ENCODE data around the gene DCK. TPM values are rescaled to one million over a fixed set of nuclear protein-coding genes. Genes with fewer than 3 reads are reported as not detected.

DCK gene
- total and polyA plus RNA-seq, 2 of the 4 experiments (the other 2 are of a cell fraction), result 7.0 to 8.9 TPM

DNA sequence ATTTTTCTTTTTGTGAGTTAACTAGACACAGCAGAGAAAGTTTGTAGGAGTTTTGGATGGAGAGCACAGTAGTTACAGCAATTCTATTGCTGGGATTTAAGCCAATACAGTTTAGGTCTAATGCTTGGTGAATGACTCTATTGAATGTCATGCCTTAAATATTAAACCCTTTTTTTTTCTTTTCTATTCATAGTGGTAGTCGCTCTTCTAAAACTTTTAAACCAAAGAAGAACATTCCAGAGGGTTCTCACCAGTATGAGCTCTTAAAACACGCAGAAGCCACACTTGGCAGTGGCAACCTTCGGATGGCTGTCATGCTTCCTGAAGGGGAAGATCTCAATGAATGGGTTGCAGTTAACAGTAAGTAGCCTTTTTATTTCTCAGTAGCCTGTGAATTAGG is 34.8 kb upstream of the DCK start:
- Histone ChIP-seq H4K91ac (ENCODE audit: insufficient read depth, low read depth, low read length) (no peak overlapping the region), H3K14ac (replicated peaks; ENCODE audit: low read depth, low read length) (peak overlapping the region; percentile 11; the same call in 1 of the 2 replicates), H3K27ac (ENCODE audit: insufficient read depth, low read length) (0 out of 2 replicates have a peak overlapping the region, but pooled peaks have one; percentile 15), H3K4ac (ENCODE audit: low read depth, low read length) (peak overlapping the region; percentile 39), H2AK5ac (ENCODE audit: low read depth, low read length) (no peak overlapping the region), H3K56ac (ENCODE audit: extremely low read depth, insufficient read depth, low read length) (no peak overlapping the region), H4K20me1 (ENCODE audit: insufficient read depth, low read length) (peaks cover 6% of the 10 kb centered on the region; the same call in 1 of the 2 replicates), H4K5ac (ENCODE audit: low read depth, low read length) (no peak overlapping the region), H3K36me3 (ENCODE audit: control insufficient read depth, insufficient read depth, low read length) (peaks cover 3% of the 10 kb centered on the region; the same call in 1 of the 2 replicates), H3K9me3 (ENCODE audit: control insufficient read depth, insufficient read depth, low read length) (no peaks in the 10 kb centered on the region), H3K18ac (ENCODE audit: low read depth, low read length) (peak overlapping the region; percentile 5; the same call in 1 of the 2 replicates), H3K4me2 (ENCODE audit: low read depth, low read length) (peak overlapping the region; percentile 49), H2BK15ac (ENCODE audit: low read depth, low read length) (no peak overlapping the region), H2BK5ac (ENCODE audit: low read depth, low read length, poor library complexity, severe bottlenecking) (peak overlapping the region; percentile 69), H2AK9ac (replicated peaks; ENCODE audit: low read depth, low read length, poor library complexity) (no peak overlapping the region), H3K4me1 (ENCODE audit: control insufficient read depth, insufficient read depth, low read length) (peaks cover 10% of the 10 kb centered on the region), H4K8ac (ENCODE audit: low read depth in 2 of 2, low read length in 2 of 2) (peak overlapping the region in 1 of 2 experiments; percentile 59; a peak in 2 of 4 replicates), H3K4me3 (ENCODE audit: insufficient read depth, low read depth, low read length) (no peak overlapping the region), H3K9ac (ENCODE audit: low read depth, low read length) (no peak overlapping the region), H2AFZ (replicated peaks; ENCODE audit: low read length, poor library complexity) (no peak overlapping the region), H3K79me1 (ENCODE audit: low read depth in 1 of 2, low read length in 2 of 2) (peaks cover 30 to 41% of the 10 kb centered on the region in 2 experiments), H2BK120ac (ENCODE audit: low read depth, low read length) (no peak overlapping the region), H3K9me1 (ENCODE audit: insufficient read depth, low read length) (peaks cover 4% of the 10 kb centered on the region; the same call in 1 of the 2 replicates), H3K23ac (ENCODE audit: low read depth, low read length) (no peak overlapping the region), H3K27me3 (ENCODE audit: control insufficient read depth, insufficient read depth, low read length) (no peaks in the 10 kb centered on the region), H2BK20ac (ENCODE audit: low read depth, low read length) (no peak overlapping the region)
- intact Hi-C loops (cut with micrococcal nuclease) (loop anchor here (2.0 to 5.0 kb wide), 2 partner anchors 48 to 56 kb away; partner anchors contain the start of gene MOB1B), in situ Hi-C loops (cut with MboI; ENCODE audit: low sequenced_read_pairs) (no loop called here), dilution Hi-C loops (cut with HindIII; ENCODE audit: low sequenced_read_pairs, unreplicated experiment) (no loop called here)
- CTCF ChIA-PET, result interaction anchor here (0.7 to 1.5 kb wide), 2 partner anchors 16 to 51 kb away, joined by 3 to 5 read pairs; no protein-coding TSS in a partner anchor
- WGBS, 2 experiments (ENCODE audit: extremely low coverage in 2 of 2, insufficient read length in 1 of 2), result 27% methylated on average over 2 of the region's 3 CpGs; no CpG with 5 or more reads in 1 of the 2 experiments
- POLR2A ChIA-PET (ENCODE audit: unreplicated experiment), result interaction anchor here (1.1 kb wide), 1 partner anchor 13 kb away, joined by 3 read pairs; no protein-coding TSS in a partner anchor
- TF ChIP-seq ELK1 (IDR thresholded peaks at IDR 0.05; ENCODE audit: borderline replicate concordance, low read depth, low read length), result no peak
- TF ChIP-seq, protein P1, sequence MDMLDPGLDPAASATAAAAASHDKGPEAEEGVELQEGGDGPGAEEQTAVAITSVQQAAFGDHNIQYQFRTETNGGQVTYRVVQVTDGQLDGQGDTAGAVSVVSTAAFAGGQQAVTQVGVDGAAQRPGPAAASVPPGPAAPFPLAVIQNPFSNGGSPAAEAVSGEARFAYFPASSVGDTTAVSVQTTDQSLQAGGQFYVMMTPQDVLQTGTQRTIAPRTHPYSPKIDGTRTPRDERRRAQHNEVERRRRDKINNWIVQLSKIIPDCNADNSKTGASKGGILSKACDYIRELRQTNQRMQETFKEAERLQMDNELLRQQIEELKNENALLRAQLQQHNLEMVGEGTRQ (IDR thresholded peaks at IDR 0.05; ENCODE audit: low read depth, low read length), result no peak
- no peak for TF ChIP-seq MAZ (IDR thresholded peaks at IDR 0.05; ENCODE audit: borderline replicate concordance, low read depth, low read length)
- TF ChIP-seq RAD21 (IDR thresholded peaks at IDR 0.05; ENCODE audit: low read length), result peak; percentile 8; the same call in 1 of the 2 replicates
- BruUV-seq (replicated peaks), result no TSS peak
- peak; percentile 96 for ATAC-seq (ENCODE audit: low read depth)
- peak; percentile 89 for DNase-seq
